Endodermal cell (in vitro differentiated cells): ENCODE results near the gene NUP153. TPM values are rescaled to one million over a fixed set of nuclear protein-coding genes. Genes with fewer than 3 reads are reported as not detected.
"Not testable (repeated sequence)": the region's sequence is repeated elsewhere in the genome, so short reads cannot be mapped to it uniquely, and the experiment has no call there.

Experiments
- DNase-seq: peaks from one replicate; pipeline ENCODE4 v3.0.0-alpha.2; 2017
- H3K27ac ChIP-seq: 2 replicates; pipeline ENCODE4 v1.5.1; 2013; ENCODE audit warnings: mild to moderate bottlenecking, low read depth, low read length, moderate library complexity
- H3K27me3 ChIP-seq: 2 replicates; pipeline ENCODE4 v1.6.1; 2013; ENCODE audit warnings: mild to moderate bottlenecking, low read length, moderate library complexity; ENCODE audit not compliant: insufficient read depth, control insufficient read depth, poor library complexity, severe bottlenecking
- H3K36me3 ChIP-seq: 2 replicates; pipeline ENCODE4 v1.7.0; 2013; ENCODE audit warnings: mild to moderate bottlenecking, low read length, moderate library complexity; ENCODE audit not compliant: control insufficient read depth, insufficient read depth
- H3K4me1 ChIP-seq: one replicate; pipeline ENCODE4 v1.7.0; 2013; ENCODE audit warnings: low read length; ENCODE audit not compliant: control insufficient read depth, insufficient read depth
- H3K4me3 ChIP-seq: 2 replicates; pipeline ENCODE4 v1.5.1; 2013; ENCODE audit warnings: mild to moderate bottlenecking, low read length, moderate library complexity
- H3K9ac ChIP-seq: 2 replicates; pipeline ENCODE4 v1.6.1; 2013; ENCODE audit warnings: mild to moderate bottlenecking, low read length, moderate library complexity; ENCODE audit not compliant: poor library complexity, severe bottlenecking; ENCODE audit errors: extremely low read depth
- H3K9me3 ChIP-seq: 2 replicates; pipeline ENCODE4 v1.6.1; 2013; ENCODE audit warnings: mild to moderate bottlenecking, low read length, moderate library complexity; ENCODE audit not compliant: control insufficient read depth
- H3K27ac Mint-ChIP-seq: 2 replicates; pipeline ENCODE4 v1.8.0; 2020; ENCODE audit warnings: mixed read lengths
- H3K27me3 Mint-ChIP-seq: 2 replicates; pipeline ENCODE4 v1.8.0; 2021; ENCODE audit warnings: mild to moderate bottlenecking, mixed read lengths; ENCODE audit not compliant: insufficient read depth
- H3K36me3 Mint-ChIP-seq: 2 replicates; pipeline ENCODE4 v1.8.0; 2020; ENCODE audit warnings: low read depth, mixed read lengths
- H3K4me1 Mint-ChIP-seq: 2 replicates; pipeline ENCODE4 v1.8.0; 2020; ENCODE audit warnings: mixed read lengths
- H3K4me3 Mint-ChIP-seq: 2 replicates; pipeline ENCODE4 v1.8.0; 2020; ENCODE audit warnings: mild to moderate bottlenecking, moderate library complexity, mixed read lengths
- H3K9me3 Mint-ChIP-seq: 2 replicates; pipeline ENCODE4 v1.8.0; 2020; ENCODE audit warnings: mild to moderate bottlenecking, mixed read lengths
- WGBS, 2 experiments: methylation state at CpG; one replicate each; pipeline versions ENCODE4 v1.1.5 to v1.1.7; 2013; ENCODE audit warnings: missing lambda C conversion rate in 2 of 2, mixed read lengths in 1 of 2; ENCODE audit not compliant: insufficient coverage in 1 of 2, insufficient read length in 1 of 2; 5-methylcytosine and 5-hydroxymethylcytosine counted together
- long read RNA-seq, 4 experiments: library from polyadenylated mRNA in 2 of 4; library from RNA in 1 of 4; library from capped mRNA in 1 of 4; stranded (forward) in 3 of 4; unstranded in 1 of 4; transcript quantifications; one replicate each; pipeline ENCODE4 v2.0.0, GENCODE V29; 2020 to 2021; ENCODE audit warnings: inconsistent platforms in 1 of 4
- polyA plus RNA-seq, 2 experiments: library from polyadenylated mRNA; stranded (reverse); fragments of 50-300 nt; gene quantifications; one replicate each; pipeline ENCODE4 v1.2.3, GENCODE V29; 2013
- total RNA-seq, 2 donors: library from RNA; stranded (reverse); fragmentation: NEBNext Ultra II Directional in 1 of 2; extraction: Animal tissue kit (Norgen Biotek cat#: 25700) in 1 of 2; gene quantifications; 2 replicates in 1 of 2; 3 replicates in 1 of 2; pipeline ENCODE4 v1.2.1, GENCODE V29; 2021
- TF ChIP-seq, protein P1 (sequence below): fragments of 200-600 bp; sonication (generic); conservative IDR thresholded peaks from 2 replicates; pipeline ENCODE4 v1.5.0; 2021; ENCODE audit warnings: antibody characterized with exemption, mild to moderate bottlenecking

Gene NUP153
- total RNA-seq: 10 to 100 TPM; 58.9 to 69.6 TPM
- 55.4 TPM for polyA plus RNA-seq (2013, experiment 1 of 2)
- polyA plus RNA-seq (2013, experiment 2 of 2): 54.9 TPM
- long read RNA-seq, experiment 1, full-length matches to known transcripts: 3 of 31 reads
- long read RNA-seq, experiment 1, partial matches to known transcripts: 17 of 31 reads
- long read RNA-seq, experiment 1, other reads (novel, unspliced or antisense): 11 of 31 reads
- long read RNA-seq, experiment 2, full-length matches to known transcripts: 38 of 74 reads
- long read RNA-seq, experiment 2, partial matches to known transcripts: 21 of 74 reads
- long read RNA-seq, experiment 2, other reads (novel, unspliced or antisense): 15 of 74 reads
- long read RNA-seq, experiment 3, full-length matches to known transcripts: 7 of 36 reads
- long read RNA-seq, experiment 3, partial matches to known transcripts: 21 of 36 reads
- long read RNA-seq, experiment 3, other reads (novel, unspliced or antisense): 8 of 36 reads
- long read RNA-seq, experiment 4, partial matches to known transcripts: 3 of 3 reads
- long read RNA-seq, experiment 4, other reads (novel, unspliced or antisense): 0 of 3 reads

DNA sequence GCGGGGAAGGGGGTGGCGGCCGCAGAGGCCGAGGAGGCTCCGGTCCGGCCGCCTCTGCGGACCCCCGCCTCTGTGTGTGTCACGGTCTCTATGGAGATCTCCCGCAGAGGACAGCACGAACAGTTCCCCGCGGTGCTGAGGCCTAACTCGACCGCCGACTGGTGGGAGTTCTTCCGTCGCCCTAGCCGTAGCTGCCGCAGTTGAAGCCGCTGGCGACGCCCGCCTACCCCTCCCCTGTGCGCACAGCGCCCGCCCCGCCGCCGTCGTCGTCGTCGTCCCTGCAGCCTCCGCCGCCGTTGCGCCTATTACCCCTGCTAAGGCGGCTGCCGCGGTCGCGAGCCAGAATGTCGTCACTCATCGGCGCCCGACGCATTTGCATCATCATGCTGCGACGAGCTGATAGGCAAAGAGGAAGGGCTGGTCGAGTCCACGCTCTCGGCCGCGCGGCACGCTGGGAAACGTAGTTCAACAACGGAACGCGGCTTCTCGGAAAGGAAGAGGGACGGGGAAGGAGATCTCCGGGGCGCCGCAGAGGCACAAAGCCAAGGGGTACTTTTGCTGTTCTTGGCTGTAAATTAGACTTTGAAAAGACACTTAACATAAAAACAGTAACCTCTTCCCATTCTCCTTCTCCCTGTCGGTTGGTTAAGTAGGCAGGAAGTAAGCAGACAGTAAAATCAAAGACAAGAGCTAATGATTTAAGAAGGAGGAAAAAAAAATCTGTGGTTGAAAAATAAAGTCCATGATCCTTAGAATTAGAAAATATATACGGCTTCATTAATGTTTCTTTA is at the start of gene NUP153:
Gene NUP153 (minus strand): TSS at position 346 of the 791 bp plus-strand sequence. CDS start 538 bp downstream, outside the sequence.
- Histone ChIP-seq H3K27me3 (no peaks in the 10 kb centered on the region), H3K9me3 (no peaks in the 10 kb centered on the region), H3K36me3 (no peaks in the 10 kb centered on the region), H3K27ac (peak within 1 kb of the TSS; percentile 98), H3K9ac (peak within 1 kb of the TSS; percentile 99), H3K4me1 (no peaks in the 10 kb centered on the region), H3K4me3 (peak within 1 kb of the TSS; percentile 99)
- H3K4me1 Mint-ChIP-seq: peaks cover 6% of the 10 kb centered on the region
- H3K4me3 Mint-ChIP-seq: peak within 1 kb of the TSS; percentile 89
- no peaks in the 10 kb centered on the region for H3K9me3 Mint-ChIP-seq
- 0% methylated on average over 20 to 68 of the region's 69 CpGs for WGBS, 2 experiments
- H3K27me3 Mint-ChIP-seq: no peaks in the 10 kb centered on the region
- DNase-seq: peak; percentile 100
- H3K36me3 Mint-ChIP-seq: peaks cover 6% of the 10 kb centered on the region
- TF ChIP-seq, protein P1, sequence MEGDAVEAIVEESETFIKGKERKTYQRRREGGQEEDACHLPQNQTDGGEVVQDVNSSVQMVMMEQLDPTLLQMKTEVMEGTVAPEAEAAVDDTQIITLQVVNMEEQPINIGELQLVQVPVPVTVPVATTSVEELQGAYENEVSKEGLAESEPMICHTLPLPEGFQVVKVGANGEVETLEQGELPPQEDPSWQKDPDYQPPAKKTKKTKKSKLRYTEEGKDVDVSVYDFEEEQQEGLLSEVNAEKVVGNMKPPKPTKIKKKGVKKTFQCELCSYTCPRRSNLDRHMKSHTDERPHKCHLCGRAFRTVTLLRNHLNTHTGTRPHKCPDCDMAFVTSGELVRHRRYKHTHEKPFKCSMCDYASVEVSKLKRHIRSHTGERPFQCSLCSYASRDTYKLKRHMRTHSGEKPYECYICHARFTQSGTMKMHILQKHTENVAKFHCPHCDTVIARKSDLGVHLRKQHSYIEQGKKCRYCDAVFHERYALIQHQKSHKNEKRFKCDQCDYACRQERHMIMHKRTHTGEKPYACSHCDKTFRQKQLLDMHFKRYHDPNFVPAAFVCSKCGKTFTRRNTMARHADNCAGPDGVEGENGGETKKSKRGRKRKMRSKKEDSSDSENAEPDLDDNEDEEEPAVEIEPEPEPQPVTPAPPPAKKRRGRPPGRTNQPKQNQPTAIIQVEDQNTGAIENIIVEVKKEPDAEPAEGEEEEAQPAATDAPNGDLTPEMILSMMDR: no peak
- H3K27ac Mint-ChIP-seq: peak within 1 kb of the TSS; percentile 97

GRCh38 chr6:17754254-17754653 is 47.5 kb upstream of the NUP153 start:
- H3K4me3 ChIP-seq: no peak overlapping the region

GRCh38 chr6:17745324-17745723 is 38.6 kb upstream of the NUP153 start:
- not testable (repeated sequence) for H3K27me3 Mint-ChIP-seq, H3K36me3 Mint-ChIP-seq, H3K27ac Mint-ChIP-seq, H3K27me3 ChIP-seq, H3K9me3 Mint-ChIP-seq, H3K4me3 ChIP-seq, DNase-seq, H3K4me1 ChIP-seq, H3K4me1 Mint-ChIP-seq, H3K27ac ChIP-seq, H3K9me3 ChIP-seq, H3K9ac ChIP-seq, H3K36me3 ChIP-seq, H3K4me3 Mint-ChIP-seq
- 96 to 100% methylated on average over 5 to 35 of the region's 35 CpGs for WGBS, 2 experiments

More at GRCh38 chr6:17754254-17754653, 47.5 kb upstream of the NUP153 start:
- H3K27ac Mint-ChIP-seq: no peak overlapping the region
- no peak overlapping the region for H3K27ac ChIP-seq
- no peak for DNase-seq
- no peaks in the 10 kb centered on the region for H3K9me3 ChIP-seq
- TF ChIP-seq, protein P1: no peak
- H3K4me1 Mint-ChIP-seq: no peaks in the 10 kb centered on the region
- no peaks in the 10 kb centered on the region for H3K36me3 ChIP-seq
- no peaks in the 10 kb centered on the region for H3K4me1 ChIP-seq
- no peak overlapping the region for H3K9ac ChIP-seq
- H3K27me3 ChIP-seq: no peaks in the 10 kb centered on the region
- H3K36me3 Mint-ChIP-seq: peaks cover 2% of the 10 kb centered on the region
- H3K4me3 Mint-ChIP-seq: no peak overlapping the region
- H3K27me3 Mint-ChIP-seq: no peaks in the 10 kb centered on the region
- WGBS, 2 experiments: 90 to 91% methylated on average over 2 to 3 of the region's 3 CpGs
- H3K9me3 Mint-ChIP-seq: no peaks in the 10 kb centered on the region

DNA sequence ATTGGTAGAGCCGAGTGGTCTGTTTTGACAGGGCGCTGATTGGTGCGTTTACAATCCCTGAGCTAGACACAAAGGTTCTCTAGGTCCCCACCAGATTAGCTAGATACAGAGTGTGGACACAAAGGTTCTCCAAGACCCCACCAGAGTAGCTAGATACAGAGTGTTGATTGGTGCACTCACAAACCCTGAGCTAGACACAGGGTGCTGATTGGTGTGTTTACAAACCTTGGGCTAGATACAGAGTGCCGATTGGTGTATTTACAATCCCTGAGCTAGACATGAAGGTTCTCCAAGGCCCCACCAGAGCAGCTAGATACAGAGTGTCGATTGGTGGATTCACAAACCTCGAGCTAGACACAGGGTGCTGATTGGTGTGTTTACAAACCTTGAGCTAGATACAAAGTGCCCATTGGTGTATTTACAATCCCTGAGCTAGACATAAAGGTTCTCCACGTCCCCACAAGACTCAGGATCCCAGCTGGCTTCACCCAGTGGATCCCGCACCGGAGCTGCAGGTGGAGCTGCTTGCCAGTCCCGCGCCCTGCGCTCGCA is 38.1 kb upstream of the NUP153 start:
- H3K4me1 Mint-ChIP-seq, H3K36me3 Mint-ChIP-seq, H3K9me3 Mint-ChIP-seq, H3K27me3 Mint-ChIP-seq, H3K36me3 ChIP-seq, H3K27me3 ChIP-seq, H3K4me3 ChIP-seq, H3K4me1 ChIP-seq, DNase-seq, H3K9me3 ChIP-seq, H3K4me3 Mint-ChIP-seq, H3K27ac Mint-ChIP-seq, H3K27ac ChIP-seq, H3K9ac ChIP-seq: not testable (repeated sequence)
- WGBS, 2 experiments: 97 to 98% methylated on average over 10 to 13 of the region's 13 CpGs
